Lung (tissue), 12 donors: ENCODE data around the gene PPM1F. TPM values are rescaled to one million over a fixed set of nuclear protein-coding genes. Genes with fewer than 3 reads are reported as not detected.

Source experiments
- ATAC-seq: fragments of 200-7000 bp; cut with Tn5 transposase; one replicate; pipeline ENCODE4 v1.9.1; 2020; ENCODE audit warnings: moderate number of reproducible peaks; ENCODE audit not compliant: insufficient read depth, low FRiP score
- DNase-seq, 3 donors: peaks; one replicate each; pipeline ENCODE4 v3.0.0-alpha.2; 2013 to 2017
- H3K27ac ChIP-seq, 2 donors: one replicate each; pipeline ENCODE4 v1.5.1; 2013; ENCODE audit warnings: mild to moderate bottlenecking in 2 of 2, moderate library complexity in 2 of 2, control low read depth in 1 of 2, inconsistent platforms in 1 of 2, low read depth in 1 of 2, low read length in 1 of 2
- H3K27me3 ChIP-seq, 3 donors: one replicate each; pipeline ENCODE4 v1.5.1; 2013; ENCODE audit warnings: low read length in 2 of 3; ENCODE audit not compliant: control insufficient read depth in 3 of 3, insufficient read depth in 3 of 3
- H3K36me3 ChIP-seq, 4 donors: one replicate each; pipeline ENCODE4 v1.5.1; 2013; ENCODE audit warnings: low read length in 4 of 4, mild to moderate bottlenecking in 1 of 4, moderate library complexity in 1 of 4; ENCODE audit not compliant: control insufficient read depth in 4 of 4, insufficient read depth in 4 of 4
- H3K4me1 ChIP-seq, 5 donors: one replicate each; pipeline ENCODE4 v1.5.1; 2013; ENCODE audit warnings: low read length in 5 of 5, mild to moderate bottlenecking in 2 of 5, moderate library complexity in 1 of 5; ENCODE audit not compliant: control insufficient read depth in 5 of 5, insufficient read depth in 5 of 5
- H3K4me3 ChIP-seq: one replicate; pipeline ENCODE4 v1.5.1; 2013; ENCODE audit warnings: mild to moderate bottlenecking, control low read depth, moderate library complexity
- H3K9ac ChIP-seq, 2 donors: one replicate each; pipeline ENCODE4 v1.5.1; 2013; ENCODE audit warnings: low read length in 2 of 2, control low read depth in 1 of 2; ENCODE audit not compliant: insufficient read depth in 1 of 2
- H3K9me3 ChIP-seq, 4 donors: one replicate each; pipeline ENCODE4 v1.5.1; 2013; ENCODE audit warnings: low read length in 3 of 4, mild to moderate bottlenecking in 1 of 4, moderate library complexity in 1 of 4; ENCODE audit not compliant: control insufficient read depth in 4 of 4, insufficient read depth in 3 of 4
- WGBS, 2 donors: extraction: QIAGEN DNeasy Blood & Tissue Kit; methylation state at CpG; one replicate each; pipeline ENCODE4 v1.1.7; 2013; 5-methylcytosine and 5-hydroxymethylcytosine counted together
- polyA plus RNA-seq, 2 donors: library from polyadenylated mRNA; stranded (reverse); fragments of 200-250 nt; gene quantifications; one replicate each; pipeline ENCODE4 v1.2.1, GENCODE V29; 2013
- total RNA-seq, 2 donors: library from RNA; depleted of rRNA in 1 of 2; stranded (reverse); fragments of >200 nt in 1 of 2; gene quantifications; one replicate each; pipeline ENCODE4 v1.2.1, GENCODE V29; 2014 to 2021
- TF ChIP-seq, protein P1 (sequence below): IDR thresholded peaks from 2 replicates; pipeline ENCODE4 v1.5.1; 2012; ENCODE audit warnings: mild to moderate bottlenecking; ENCODE audit errors: control extremely low read depth, extremely low read depth
- donor health status: control.
- donor health status: control.
- donor health status: Bipolar disorder and iron deficiency.
- donor health status: healthy.
- donor health status: DM: yes; HTN: yes; CAD: no.

PPM1F gene
- total and polyA plus RNA-seq, 4 donors: 25.8 to 62.4 (median 32.6) TPM

DNA sequence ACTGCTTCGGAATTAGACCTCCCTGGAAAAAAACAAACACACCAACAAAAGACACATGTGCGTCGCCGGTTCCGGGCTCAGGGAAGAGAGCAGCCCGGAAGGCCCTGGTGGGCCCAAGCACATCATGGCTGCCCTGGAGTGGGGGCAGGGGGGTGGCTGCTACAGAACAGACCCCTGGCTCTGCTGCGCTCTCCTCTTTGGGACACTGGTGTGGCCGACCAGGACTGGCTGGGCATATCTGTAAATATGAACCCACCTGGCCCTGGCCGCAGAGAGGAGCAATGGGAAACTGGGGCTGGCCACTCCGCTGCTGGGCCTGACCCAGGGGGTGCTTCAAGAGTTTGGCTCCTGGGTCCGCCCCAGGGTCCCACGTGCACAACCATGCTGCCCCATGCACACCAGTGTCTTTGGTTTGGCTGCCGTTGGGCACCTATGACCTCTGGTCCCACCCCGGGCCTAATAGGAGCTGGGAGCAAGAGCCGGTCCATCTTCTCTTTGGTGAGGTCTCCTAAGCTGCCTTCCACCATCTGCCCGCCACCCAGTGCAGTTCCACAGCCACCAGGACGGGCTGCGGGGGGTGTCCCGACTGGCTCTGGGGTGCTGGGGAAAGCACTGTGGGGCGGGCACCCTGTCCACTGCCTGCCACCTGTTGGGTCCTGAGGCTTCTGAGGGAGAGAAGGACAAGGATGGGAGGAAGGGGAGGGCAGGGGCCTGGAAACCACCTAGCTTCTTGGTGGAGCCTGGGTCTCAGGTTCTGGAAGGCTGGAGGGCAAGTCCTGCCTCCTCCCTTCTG is 30.1 kb downstream of the PPM1F start:
- TF ChIP-seq, protein P1, sequence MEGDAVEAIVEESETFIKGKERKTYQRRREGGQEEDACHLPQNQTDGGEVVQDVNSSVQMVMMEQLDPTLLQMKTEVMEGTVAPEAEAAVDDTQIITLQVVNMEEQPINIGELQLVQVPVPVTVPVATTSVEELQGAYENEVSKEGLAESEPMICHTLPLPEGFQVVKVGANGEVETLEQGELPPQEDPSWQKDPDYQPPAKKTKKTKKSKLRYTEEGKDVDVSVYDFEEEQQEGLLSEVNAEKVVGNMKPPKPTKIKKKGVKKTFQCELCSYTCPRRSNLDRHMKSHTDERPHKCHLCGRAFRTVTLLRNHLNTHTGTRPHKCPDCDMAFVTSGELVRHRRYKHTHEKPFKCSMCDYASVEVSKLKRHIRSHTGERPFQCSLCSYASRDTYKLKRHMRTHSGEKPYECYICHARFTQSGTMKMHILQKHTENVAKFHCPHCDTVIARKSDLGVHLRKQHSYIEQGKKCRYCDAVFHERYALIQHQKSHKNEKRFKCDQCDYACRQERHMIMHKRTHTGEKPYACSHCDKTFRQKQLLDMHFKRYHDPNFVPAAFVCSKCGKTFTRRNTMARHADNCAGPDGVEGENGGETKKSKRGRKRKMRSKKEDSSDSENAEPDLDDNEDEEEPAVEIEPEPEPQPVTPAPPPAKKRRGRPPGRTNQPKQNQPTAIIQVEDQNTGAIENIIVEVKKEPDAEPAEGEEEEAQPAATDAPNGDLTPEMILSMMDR: no peak
- Histone ChIP-seq H3K27me3 (no peaks in the 10 kb centered on the region), H3K27ac (no peak overlapping the region), H3K4me3 (no peak overlapping the region), H3K9ac (no peak overlapping the region), H3K9me3 (no peaks in the 10 kb centered on the region), H3K4me1 (peaks cover 0 to 5% (median 0%) of the 10 kb centered on the region in 5 donors), H3K36me3 (peaks cover 0 to 50% (median 2%) of the 10 kb centered on the region in 4 donors)
- WGBS, 2 donors: 90 to 95% methylated on average over 19 to 20 of the region's 20 CpGs
- ATAC-seq: no peak
- DNase-seq: no peak

GRCh38 chr22:21921729-21922128 is 30.9 kb downstream of the PPM1F start:
- no peak overlapping the region for H3K9ac ChIP-seq
- ATAC-seq: no peak
- peaks cover 0 to 41% (median 0%) of the 10 kb centered on the region in 4 donors for H3K36me3 ChIP-seq
- no peaks in the 10 kb centered on the region for H3K9me3 ChIP-seq
- peaks cover 0 to 9% (median 3%) of the 10 kb centered on the region in 5 donors for H3K4me1 ChIP-seq
- no peak overlapping the region for H3K4me3 ChIP-seq
- TF ChIP-seq, protein P1: no peak
- DNase-seq: no peak
- no peak overlapping the region for H3K27ac ChIP-seq
- WGBS, 2 donors: 86 to 87% methylated on average over 8 of the region's 8 CpGs
- H3K27me3 ChIP-seq: no peaks in the 10 kb centered on the region

- Histone ChIP-seq H3K9ac (no peak overlapping the region), H3K36me3 (peaks cover 0 to 39% (median 0%) of the 10 kb centered on the region in 4 donors), H3K4me1 (peaks cover 0 to 9% (median 3%) of the 10 kb centered on the region in 5 donors), H3K27ac (no peak overlapping the region), H3K9me3 (no peaks in the 10 kb centered on the region), H3K4me3 (no peak overlapping the region), H3K27me3 (no peaks in the 10 kb centered on the region)
- ATAC-seq (no peak), DNase-seq (no peak)
- WGBS, 2 donors: 87 to 92% methylated on average over 13 of the region's 13 CpGs
- TF ChIP-seq, protein P1: no peak
Measured at GRCh38 chr22:21921184-21921721, 31.4 kb downstream of the PPM1F start.
